Chondrocyte (in vitro differentiated cells): ENCODE measurements around the gene ELFN2. TPM values are rescaled to one million over a fixed set of nuclear protein-coding genes. Genes with fewer than 3 reads are reported as not detected.

Experiments used
- DNase-seq: peaks from one replicate; pipeline ENCODE4 v3.0.0; 2021; ENCODE audit warnings: mixed read lengths, low spot score
- H3K27ac Mint-ChIP-seq: one replicate; pipeline ENCODE4 v1.8.0; 2021; ENCODE audit warnings: mild to moderate bottlenecking, moderate library complexity, mixed read lengths; ENCODE audit not compliant: unreplicated experiment
- H3K27me3 Mint-ChIP-seq: 2 replicates; pipeline ENCODE4 v1.8.0; 2021; ENCODE audit warnings: low read depth, mixed read lengths
- H3K36me3 Mint-ChIP-seq: 2 replicates; pipeline ENCODE4 v1.8.0; 2021; ENCODE audit warnings: low read depth, mixed read lengths
- H3K4me1 Mint-ChIP-seq: 2 replicates; pipeline ENCODE4 v1.8.0; 2021; ENCODE audit warnings: low read depth, mild to moderate bottlenecking, mixed read lengths
- H3K4me3 Mint-ChIP-seq: one replicate; pipeline ENCODE4 v1.8.0; 2021; ENCODE audit warnings: mild to moderate bottlenecking, moderate library complexity, mixed read lengths; ENCODE audit not compliant: unreplicated experiment
- H3K9me3 Mint-ChIP-seq: 2 replicates; pipeline ENCODE4 v1.8.0; 2021; ENCODE audit warnings: low read depth, mixed read lengths
- total RNA-seq: library from RNA; stranded (reverse); gene quantifications from 3 replicates; pipeline ENCODE4 v1.2.1, GENCODE V29; 2021
- TF ChIP-seq, protein P1 (sequence below): fragments of 200-600 bp; sonication (generic); IDR thresholded peaks from 2 replicates; pipeline ENCODE4 v1.5.0; 2021; ENCODE audit warnings: antibody characterized with exemption, mild to moderate bottlenecking, moderate library complexity

Gene ELFN2
- total RNA-seq, 1 donor from 2014 or later, result 0.65 TPM

DNA sequence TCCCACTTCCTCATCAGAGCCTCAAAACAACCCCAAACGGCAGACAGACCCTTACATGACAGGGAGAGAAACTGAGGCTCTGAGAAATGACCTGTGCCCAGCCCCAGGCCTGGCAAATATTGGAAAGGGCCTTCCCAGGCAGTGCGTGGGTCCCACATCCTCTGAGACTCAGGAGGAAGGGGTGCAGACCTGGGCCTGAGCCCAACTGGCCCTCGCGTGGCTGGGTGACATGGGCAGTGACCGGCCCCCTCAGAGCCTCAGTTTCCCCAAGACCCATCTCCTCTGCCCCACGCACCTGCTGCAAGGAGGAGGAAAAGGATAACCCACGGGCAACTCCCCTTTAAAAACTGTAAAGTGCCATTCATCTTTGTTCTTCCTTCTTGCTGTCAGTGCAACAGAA, 35.6 kb downstream of the ELFN2 start:
- H3K36me3 Mint-ChIP-seq, result no peaks in the 10 kb centered on the region
- peaks cover 18% of the 10 kb centered on the region for H3K27me3 Mint-ChIP-seq
- no peaks in the 10 kb centered on the region for H3K4me1 Mint-ChIP-seq
- H3K9me3 Mint-ChIP-seq, result no peaks in the 10 kb centered on the region
- H3K4me3 Mint-ChIP-seq, result no peak overlapping the region
- no peak overlapping the region for H3K27ac Mint-ChIP-seq
- DNase-seq, result no peak
- TF ChIP-seq, protein P1, sequence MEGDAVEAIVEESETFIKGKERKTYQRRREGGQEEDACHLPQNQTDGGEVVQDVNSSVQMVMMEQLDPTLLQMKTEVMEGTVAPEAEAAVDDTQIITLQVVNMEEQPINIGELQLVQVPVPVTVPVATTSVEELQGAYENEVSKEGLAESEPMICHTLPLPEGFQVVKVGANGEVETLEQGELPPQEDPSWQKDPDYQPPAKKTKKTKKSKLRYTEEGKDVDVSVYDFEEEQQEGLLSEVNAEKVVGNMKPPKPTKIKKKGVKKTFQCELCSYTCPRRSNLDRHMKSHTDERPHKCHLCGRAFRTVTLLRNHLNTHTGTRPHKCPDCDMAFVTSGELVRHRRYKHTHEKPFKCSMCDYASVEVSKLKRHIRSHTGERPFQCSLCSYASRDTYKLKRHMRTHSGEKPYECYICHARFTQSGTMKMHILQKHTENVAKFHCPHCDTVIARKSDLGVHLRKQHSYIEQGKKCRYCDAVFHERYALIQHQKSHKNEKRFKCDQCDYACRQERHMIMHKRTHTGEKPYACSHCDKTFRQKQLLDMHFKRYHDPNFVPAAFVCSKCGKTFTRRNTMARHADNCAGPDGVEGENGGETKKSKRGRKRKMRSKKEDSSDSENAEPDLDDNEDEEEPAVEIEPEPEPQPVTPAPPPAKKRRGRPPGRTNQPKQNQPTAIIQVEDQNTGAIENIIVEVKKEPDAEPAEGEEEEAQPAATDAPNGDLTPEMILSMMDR, result no peak

DNA sequence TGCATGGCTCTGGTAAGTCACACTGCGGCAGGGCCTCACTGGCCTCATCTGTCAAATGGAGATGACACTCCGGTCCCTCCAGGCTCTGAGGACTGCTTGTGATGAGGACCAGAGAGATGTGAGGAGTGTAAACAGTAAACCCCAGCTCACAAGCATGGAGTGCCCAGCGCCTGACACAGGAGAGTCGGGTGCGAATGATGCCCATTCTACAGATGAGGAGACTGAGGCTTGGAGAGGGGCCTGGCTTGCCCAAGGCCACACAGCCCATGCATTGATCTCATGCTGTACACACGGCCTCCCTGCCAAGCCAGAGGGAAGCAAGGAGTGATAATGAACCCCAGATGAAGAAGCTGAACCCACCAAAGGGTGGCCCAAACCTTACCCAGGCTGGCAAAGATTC, 37.2 kb downstream of the ELFN2 start:
- TF ChIP-seq, protein P1, result no peak
- no peak overlapping the region for H3K27ac Mint-ChIP-seq
- H3K9me3 Mint-ChIP-seq, result no peaks in the 10 kb centered on the region
- DNase-seq, result no peak
- H3K27me3 Mint-ChIP-seq, result peaks cover 19% of the 10 kb centered on the region
- H3K4me3 Mint-ChIP-seq, result no peak overlapping the region
- H3K36me3 Mint-ChIP-seq, result no peaks in the 10 kb centered on the region
- H3K4me1 Mint-ChIP-seq, result no peaks in the 10 kb centered on the region

DNA sequence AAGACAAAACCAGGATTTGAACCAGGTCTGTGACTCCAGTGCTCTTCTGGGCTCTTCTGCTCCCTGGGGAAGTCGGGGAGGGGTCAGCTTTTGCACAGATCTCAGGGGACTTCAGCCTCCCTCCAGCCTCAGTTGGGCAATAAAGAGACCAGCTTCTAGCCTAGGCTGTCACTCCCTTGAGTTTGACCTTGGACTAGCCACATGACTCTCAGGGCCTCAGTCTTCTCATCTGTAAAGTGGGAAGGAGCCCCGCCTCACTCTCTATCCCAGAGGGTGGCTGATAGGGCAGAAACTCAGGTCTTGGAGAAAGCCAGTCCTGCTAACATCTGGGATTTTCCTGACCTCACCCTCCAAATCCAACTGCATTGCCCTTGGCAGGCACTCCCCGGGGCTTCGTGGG, 38.7 kb downstream of the ELFN2 start:
- no peak for DNase-seq
- no peaks in the 10 kb centered on the region for H3K36me3 Mint-ChIP-seq
- TF ChIP-seq, protein P1, result no peak

DNA sequence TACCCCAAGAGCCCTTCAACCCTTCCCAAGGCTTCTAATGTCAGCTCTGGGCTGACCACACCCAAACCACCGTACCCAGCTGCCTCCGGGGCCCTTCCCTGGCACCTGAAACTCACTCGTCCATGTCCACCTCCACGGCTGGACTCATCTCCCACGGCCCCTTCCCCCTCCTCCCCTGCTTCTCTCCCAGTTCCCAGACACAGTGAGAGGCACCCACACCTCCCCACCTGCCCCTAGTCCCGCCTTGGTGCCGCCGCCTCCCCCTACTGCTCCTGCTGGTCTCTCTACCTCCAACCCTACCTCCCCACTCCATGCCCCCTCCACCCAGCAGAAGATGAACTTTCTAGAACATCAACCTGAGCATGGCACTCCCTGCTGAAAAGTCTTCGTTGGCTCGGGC, 39.5 kb downstream of the ELFN2 start:
- H3K4me1 Mint-ChIP-seq, result no peaks in the 10 kb centered on the region
- no peak overlapping the region for H3K27ac Mint-ChIP-seq
- TF ChIP-seq, protein P1, result no peak
- H3K9me3 Mint-ChIP-seq, result no peaks in the 10 kb centered on the region
- peaks cover 22% of the 10 kb centered on the region for H3K27me3 Mint-ChIP-seq
- no peak overlapping the region for H3K4me3 Mint-ChIP-seq
- H3K36me3 Mint-ChIP-seq, result no peaks in the 10 kb centered on the region
- no peak for DNase-seq

More for the DNA sequence above, 38.7 kb downstream of the ELFN2 start:
- H3K27me3 Mint-ChIP-seq, result peaks cover 19% of the 10 kb centered on the region
- no peak overlapping the region for H3K27ac Mint-ChIP-seq
- H3K4me1 Mint-ChIP-seq, result no peaks in the 10 kb centered on the region
- no peak overlapping the region for H3K4me3 Mint-ChIP-seq
- no peaks in the 10 kb centered on the region for H3K9me3 Mint-ChIP-seq

DNA sequence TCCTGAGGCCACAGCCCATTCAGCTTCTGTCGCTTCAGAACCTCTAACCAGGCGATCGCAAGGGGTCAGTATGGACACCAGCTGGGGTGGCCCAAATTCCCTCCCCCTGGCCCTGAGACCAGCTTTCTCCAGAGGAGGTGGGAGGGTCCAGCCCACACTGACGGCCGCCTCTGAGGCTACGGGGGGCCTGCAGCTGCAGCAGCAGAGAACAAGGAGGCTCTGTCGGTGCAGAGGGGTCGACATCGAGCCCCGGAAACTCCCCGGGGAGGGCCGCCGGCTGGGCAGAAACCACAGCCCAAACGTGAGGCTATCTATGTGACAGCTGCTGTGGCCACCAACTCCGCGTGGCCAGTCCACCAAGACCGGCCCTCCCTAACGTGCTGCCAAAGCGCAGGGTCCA, 40.8 kb downstream of the ELFN2 start:
- Mint-ChIP-seq H3K27ac (no peak overlapping the region), H3K36me3 (no peaks in the 10 kb centered on the region), H3K4me1 (no peaks in the 10 kb centered on the region), H3K4me3 (no peak overlapping the region), H3K27me3 (peaks cover 27% of the 10 kb centered on the region), H3K9me3 (no peaks in the 10 kb centered on the region)
- no peak for DNase-seq
- TF ChIP-seq, protein P1, result no peak
